HG03045 (cell line): Measurements from ENCODE around the gene FLACC1.
"Not testable (repeated sequence)": the region's sequence is repeated elsewhere in the genome, so short reads cannot be mapped to it uniquely, and the experiment has no call there.

Source experiments
- ATAC-seq: cut with Tn5 transposase; IDR thresholded peaks from one replicate; pipeline ENCODE4 v1.9.1; 2021; ENCODE audit warnings: mild to moderate bottlenecking, moderate library complexity; ENCODE audit not compliant: unreplicated experiment

FLACC1 gene

DNA sequence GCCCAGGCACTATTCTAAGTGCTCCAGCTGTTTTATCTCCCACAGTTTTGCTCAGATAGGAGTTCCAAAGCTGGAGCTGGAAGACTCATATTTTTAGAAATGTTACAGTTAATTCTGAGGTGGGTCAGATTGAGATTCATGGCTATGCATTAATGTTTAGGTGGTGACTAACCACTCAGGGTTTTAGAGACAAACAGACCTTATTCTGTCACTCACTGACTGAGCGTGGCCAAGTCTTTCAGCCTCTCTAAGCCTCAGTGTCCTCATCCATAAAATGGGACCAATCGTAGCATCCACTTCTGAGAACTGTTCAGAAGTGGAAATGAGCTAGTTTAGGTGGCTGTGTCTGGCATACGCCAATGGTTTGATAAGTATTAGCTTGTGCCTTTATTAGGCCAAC, 101.1 kb downstream of the FLACC1 start:
- ATAC-seq = no peak

DNA sequence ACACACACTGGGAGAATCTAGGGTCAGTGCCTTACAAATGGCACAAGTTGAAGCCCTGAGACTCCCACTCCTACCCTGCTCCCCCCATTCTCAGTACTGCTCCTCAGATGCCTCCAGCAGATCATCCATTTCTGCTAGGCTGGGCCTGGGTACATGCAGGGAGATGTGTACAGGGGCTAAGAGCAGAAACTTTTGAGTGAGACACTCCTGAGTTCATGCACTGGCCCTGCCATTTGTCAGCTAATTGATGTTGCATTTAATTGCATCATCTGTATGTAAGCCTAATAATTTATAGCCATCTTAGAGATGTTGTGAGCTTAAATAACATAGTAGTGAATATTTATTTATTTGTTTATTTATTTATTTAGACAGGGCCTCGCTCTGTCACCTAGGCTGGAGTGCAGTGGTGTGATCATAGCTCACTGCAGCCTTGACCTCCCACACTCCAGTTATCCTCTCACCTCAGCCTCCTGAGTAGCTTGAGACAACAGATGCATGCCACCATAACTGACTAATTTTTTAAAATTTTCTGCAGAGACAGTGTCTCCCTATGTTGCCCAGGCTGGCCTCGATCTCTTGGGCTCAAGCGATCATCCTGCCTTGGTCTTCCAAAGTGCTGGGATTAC, 101.6 kb downstream of the FLACC1 start:
- ATAC-seq = no peak

DNA sequence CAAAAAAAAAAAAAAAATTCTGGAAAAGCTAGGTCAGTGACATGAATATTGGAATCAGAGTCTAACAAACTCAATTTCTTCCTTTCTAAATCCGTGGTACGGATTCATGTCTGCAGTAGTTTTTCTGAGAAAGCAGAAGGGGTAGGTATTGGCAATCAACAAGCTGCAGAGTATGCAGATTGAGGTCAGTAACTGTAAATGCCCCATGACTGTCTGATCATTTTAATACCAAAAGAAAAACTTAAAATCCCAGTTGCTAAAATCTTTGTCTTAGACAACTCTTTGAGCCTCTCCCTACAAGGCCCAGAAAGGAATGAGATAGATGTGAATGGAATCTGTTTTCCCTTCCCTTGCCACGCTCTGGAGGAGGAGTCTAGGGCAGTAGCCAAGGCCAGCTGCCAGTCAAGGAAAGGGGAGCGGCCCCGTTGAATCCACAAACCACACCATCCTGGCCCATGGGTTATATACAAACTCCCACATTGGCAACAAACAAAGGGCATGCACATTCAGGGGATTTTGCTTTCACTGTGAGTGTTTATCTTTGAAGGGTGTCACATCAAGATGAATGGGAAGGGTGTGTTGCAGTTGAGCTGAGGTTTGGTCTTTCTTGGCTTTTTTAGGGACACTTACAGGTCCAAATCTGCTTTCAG, 102.9 kb downstream of the FLACC1 start:
- no peak for ATAC-seq

DNA sequence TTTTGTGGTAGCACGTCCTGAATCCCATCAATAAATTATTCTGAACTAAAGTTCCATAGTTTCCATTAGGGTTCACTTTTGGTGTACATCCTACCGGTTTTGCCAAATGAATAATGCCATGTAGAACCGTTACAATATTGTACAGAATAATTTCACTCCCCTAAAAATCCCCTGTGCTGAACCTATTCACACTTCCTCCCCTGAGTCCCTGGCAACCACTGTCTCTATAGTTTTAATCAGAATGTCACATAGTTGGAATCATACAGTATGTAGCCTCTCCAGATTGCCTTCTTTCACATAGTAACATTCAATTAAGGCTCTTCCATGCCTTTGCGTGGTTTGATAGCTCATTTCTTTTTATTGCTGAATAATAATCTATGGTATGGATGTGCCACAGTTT, 106.4 kb downstream of the FLACC1 start:
- ATAC-seq = no peak

DNA sequence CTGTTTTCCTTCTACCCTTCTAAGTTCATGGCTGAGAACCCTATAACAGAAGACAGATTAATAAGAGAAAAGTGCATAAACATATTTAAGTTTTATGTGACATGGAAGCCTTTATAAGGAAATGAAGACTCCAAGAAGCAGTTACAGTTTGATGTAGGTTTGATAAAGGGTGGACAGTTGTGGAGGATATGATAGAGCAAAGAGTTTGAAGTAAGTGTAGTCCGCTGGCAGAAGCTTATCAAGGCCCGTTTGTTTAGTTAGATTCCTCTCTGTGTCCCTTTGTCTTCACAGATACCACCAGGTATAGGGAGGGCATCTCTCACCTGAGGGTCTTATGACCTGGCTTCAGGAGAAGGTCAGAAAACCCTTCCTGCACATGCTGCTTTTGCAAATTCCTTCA, 107.3 kb downstream of the FLACC1 start:
- ATAC-seq = no peak

DNA sequence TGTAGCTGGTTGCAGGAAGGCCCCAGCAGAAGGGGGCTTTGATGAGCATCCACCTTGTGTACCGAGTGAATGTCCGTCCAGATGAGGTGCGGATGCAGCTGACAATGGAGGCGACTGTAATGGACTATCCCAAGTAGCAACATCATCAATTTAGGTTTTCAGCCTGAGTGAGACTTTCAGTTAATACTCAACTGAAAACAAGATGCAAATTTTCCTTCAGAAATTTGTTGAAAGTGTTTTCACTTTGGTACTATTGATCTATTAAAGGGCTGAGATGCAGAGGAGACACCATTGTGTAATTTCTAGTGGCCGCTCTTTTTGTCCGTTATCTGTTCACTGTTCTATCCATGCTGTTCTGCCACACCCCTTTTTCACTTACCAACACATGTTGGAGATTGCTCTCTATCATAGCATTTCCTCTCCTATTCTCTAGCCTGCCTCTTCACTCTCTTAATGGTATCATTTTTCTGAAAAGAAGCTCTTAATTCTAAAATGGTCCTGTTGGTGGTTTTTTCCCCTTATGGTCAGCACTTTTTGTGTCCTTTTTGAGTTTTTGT, 108.8 kb downstream of the FLACC1 start:
- no peak for ATAC-seq

DNA sequence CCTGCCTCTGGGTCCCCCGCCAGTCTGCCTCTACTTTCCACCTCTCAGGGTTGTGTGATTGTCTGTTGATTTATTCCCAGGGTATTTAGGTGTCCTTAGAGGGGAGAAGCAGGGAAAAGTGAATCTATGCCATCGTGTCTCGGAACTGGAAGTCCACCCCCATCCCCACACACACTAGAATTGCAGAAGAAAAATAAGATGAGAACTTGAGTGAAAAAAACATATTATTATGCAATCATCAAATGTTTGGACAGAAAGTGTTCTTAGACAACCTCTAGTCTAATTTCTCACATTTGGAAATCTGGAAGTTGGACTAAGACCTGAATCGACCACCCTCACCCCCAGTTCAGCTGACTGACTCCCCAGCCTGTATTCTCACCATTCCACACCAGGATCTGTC, 110.9 kb downstream of the FLACC1 start:
- no peak for ATAC-seq

DNA sequence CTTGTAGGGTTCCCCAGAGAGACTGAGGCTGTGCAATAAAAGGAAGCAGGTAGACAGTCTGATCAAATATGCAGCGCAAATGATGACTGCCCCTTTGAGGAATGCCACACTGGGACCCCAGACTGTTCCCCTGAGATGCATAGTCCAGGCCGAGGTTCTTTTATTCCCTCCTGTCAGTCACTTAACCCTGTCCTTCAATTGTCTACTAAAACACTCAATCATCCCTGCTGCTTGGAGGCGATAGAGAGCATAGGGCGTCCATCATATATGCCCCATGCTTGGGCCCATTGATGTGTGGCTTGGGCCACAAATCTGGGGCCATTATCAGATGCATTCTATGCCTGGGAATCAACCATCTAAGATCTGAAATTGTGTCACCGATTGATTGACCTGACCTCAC, 112.3 kb downstream of the FLACC1 start:
- no peak for ATAC-seq

DNA sequence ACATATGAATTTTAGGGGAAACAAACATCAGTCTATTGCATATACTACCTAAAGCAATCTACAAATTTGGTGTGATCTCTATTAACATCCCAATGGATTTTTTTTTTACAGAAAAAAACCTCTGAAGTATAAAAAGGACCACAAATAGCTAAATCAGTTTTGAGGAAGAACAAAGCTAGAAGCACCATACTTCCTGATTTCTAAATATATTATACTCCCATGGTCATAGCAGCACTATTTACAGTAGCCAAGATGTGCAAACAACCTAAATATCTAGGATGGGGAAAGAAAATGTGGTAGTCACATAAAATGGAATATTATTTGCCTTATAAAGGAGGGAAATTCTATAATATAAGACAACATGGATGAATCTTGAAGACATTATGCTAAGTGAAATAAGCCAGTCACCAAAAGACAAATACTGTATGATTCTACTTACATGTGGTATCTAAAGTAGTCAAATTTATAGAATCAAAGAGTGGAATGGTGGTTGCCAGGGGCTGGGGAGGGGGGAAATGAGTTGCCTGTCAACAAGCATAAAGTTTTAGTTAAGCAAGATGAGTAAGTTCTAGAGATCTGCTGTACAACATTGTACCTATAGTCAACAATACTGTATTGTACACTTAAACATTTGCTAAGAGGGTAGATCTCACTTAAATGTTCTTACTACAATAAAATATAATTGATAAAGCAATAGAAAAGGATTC, 114.4 kb downstream of the FLACC1 start:
- no peak for ATAC-seq

DNA sequence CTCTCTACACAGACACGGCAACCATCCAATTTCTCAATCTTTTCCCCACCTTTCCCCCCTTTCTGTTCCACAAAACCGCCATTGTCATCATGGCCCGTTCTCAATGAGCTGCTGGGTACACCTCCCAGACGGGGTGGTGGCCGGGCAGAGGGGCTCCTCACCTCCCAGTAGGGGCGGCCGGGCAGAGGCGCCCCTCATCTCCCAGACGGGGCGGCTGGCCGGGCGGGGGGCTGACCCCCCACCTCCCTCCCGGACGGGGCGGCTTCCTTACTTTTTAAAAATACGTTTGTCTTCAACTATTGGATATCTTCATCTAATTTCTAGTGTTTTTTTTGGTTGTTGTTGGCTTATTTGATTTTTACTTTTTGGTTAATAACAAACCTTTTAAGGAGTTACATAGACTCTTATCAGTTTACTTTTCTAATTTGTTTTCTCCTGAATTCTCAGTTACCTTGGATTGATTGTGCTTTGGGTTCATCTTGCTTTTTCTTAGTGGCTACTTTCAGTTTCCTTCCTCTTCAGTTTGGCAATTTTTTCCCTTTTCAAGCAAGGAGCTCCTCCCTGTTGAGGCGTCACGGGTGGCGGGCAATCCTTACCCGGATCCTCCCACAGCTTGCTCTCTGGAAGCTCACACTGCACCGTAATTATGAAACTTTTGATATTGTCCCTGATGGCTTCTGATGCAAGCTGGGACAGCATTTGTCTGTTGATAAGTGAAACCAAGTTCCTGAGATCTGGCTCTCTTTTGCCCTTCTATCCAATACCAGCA, 117.8 kb downstream of the FLACC1 start:
- not testable (repeated sequence) for ATAC-seq
